Gastroesophageal sphincter (tissue), 4 donors: ENCODE results near the gene UNG. TPM values are rescaled to one million over a fixed set of nuclear protein-coding genes. Genes with fewer than 3 reads are reported as not detected.

Source experiments
- ATAC-seq: fragments of 150-250 bp; one replicate; pipeline ENCODE4 v1.9.1; 2016; ENCODE audit warnings: mild to moderate bottlenecking, moderate library complexity
- H3K27ac ChIP-seq, 4 donors: fragments of 200-600 bp; sonication (generic) in 3 of 4; 1 replicate in 3 of 4; 2 replicates in 1 of 4; pipeline ENCODE4 v1.5.1; 2016 to 2019
- H3K27me3 ChIP-seq: fragments of 200-600 bp; sonication (generic); one replicate; pipeline ENCODE4 v1.5.1; 2019
- H3K36me3 ChIP-seq, 2 donors: fragments of 200-600 bp; sonication (generic); one replicate each; pipeline ENCODE4 v1.5.1; 2019; ENCODE audit warnings: control low read depth in 1 of 2
- H3K4me1 ChIP-seq, 3 donors: fragments of 200-600 bp; sonication (generic); 1 replicate in 2 of 3; 2 replicates in 1 of 3; pipeline ENCODE4 v1.5.1; 2016 to 2019; ENCODE audit warnings: control low read depth in 2 of 3
- H3K4me3 ChIP-seq, 2 donors: fragments of 200-600 bp; sonication (generic); one replicate each; pipeline ENCODE4 v1.5.1; 2019; ENCODE audit warnings: mild to moderate bottlenecking in 1 of 2, moderate library complexity in 1 of 2
- H3K9me3 ChIP-seq, 3 donors: fragments of 200-600 bp; sonication (generic); one replicate each; pipeline ENCODE4 v1.5.1; 2017 to 2019; ENCODE audit warnings: control low read depth in 2 of 3
- CTCF ChIP-seq, 4 experiments: fragments of 200-600 bp in 2 of 4; fragments of 450-650 bp in 2 of 4; sonication (generic) in 1 of 4; IDR thresholded peaks; one replicate each; pipeline ENCODE4 v1.5.1; 2017 to 2019; ENCODE audit warnings: antibody characterized with exemption in 4 of 4, mild to moderate bottlenecking in 2 of 4, moderate library complexity in 2 of 4
- EP300 ChIP-seq: sonication (generic); formaldehyde crosslinking; IDR thresholded peaks from one replicate; pipeline ENCODE4 v1.6.1; 2017; ENCODE audit warnings: antibody characterized with exemption, mild to moderate bottlenecking
- POLR2A ChIP-seq, 2 donors: fragments of 450-650 bp; IDR thresholded peaks; one replicate each; pipeline ENCODE4 v1.6.1; 2017; ENCODE audit warnings: antibody characterized with exemption in 2 of 2, mild to moderate bottlenecking in 2 of 2, moderate library complexity in 1 of 2
- POLR2AphosphoS5 ChIP-seq: sonication (generic); formaldehyde crosslinking; IDR thresholded peaks from one replicate; pipeline ENCODE4 v1.6.1; 2017; ENCODE audit warnings: antibody characterized with exemption
- WGBS, 2 donors: methylation state at CpG; one replicate each; pipeline ENCODE4 v1.1.5; 2018; ENCODE audit warnings: low coverage in 1 of 2; 5-methylcytosine and 5-hydroxymethylcytosine counted together
- total RNA-seq, 4 donors: library from RNA; depleted of rRNA; stranded (reverse); fragments of >200 nt; gene quantifications; one replicate each; pipeline ENCODE4 v1.1.0, GENCODE V29; 2016

UNG gene
- total RNA-seq, 4 donors from 2014 or later: 12.1 to 18.2 (median 17.3) TPM

GRCh38 chr12:109114644-109115043, 17.2 kb downstream of the UNG start:
- Histone ChIP-seq H3K27ac (peak overlapping the region; percentile 90 to 97 (median 94)), H3K36me3 (peaks cover 0 to 5% of the 10 kb centered on the region in 2 donors), H3K4me1 (peaks cover 16 to 93% (median 31%) of the 10 kb centered on the region in 3 donors), H3K4me3 (no peak overlapping the region), H3K27me3 (no peaks in the 10 kb centered on the region), H3K9me3 (no peaks in the 10 kb centered on the region)
- TF ChIP-seq POLR2A (IDR thresholded peaks at IDR 0.05) (no peak), EP300 (no peak), CTCF (IDR thresholded peaks at IDR 0.05) (no peak), POLR2AphosphoS5 (no peak)
- ATAC-seq: no peak
- WGBS, 2 donors: 36 to 50% methylated on average over 2 of the region's 2 CpGs

- Histone ChIP-seq H3K27me3 (no peaks in the 10 kb centered on the region), H3K27ac (peak overlapping the region; percentile 90 to 97 (median 94)), H3K4me3 (no peak overlapping the region), H3K9me3 (no peaks in the 10 kb centered on the region), H3K4me1 (peaks cover 13 to 93% (median 31%) of the 10 kb centered on the region in 3 donors), H3K36me3 (no peaks in the 10 kb centered on the region)
- 77 to 80% methylated on average over 2 to 3 of the region's 3 CpGs for WGBS, 2 donors
- no peak for ATAC-seq
- TF ChIP-seq POLR2A (IDR thresholded peaks at IDR 0.05) (no peak), EP300 (no peak)
Measured at GRCh38 chr12:109115404-109115757, 18.0 kb downstream of the UNG start.

GRCh38 chr12:109115758-109116610, 18.6 kb downstream of the UNG start, which contains the start of gene ACACB:
ACACB (plus strand) TSS chr12:109116587; CDS start chr12:109139406, 22,819 bp downstream.
- 30 to 44% methylated on average over 5 to 12 of the region's 14 CpGs for WGBS, 2 donors
- H3K27ac ChIP-seq: peak within 1 kb of the TSS; percentile 90 to 97 (median 94)
- peak within 1 kb of the TSS in 1 of 2 donors; percentile 21 for H3K4me3 ChIP-seq
- H3K4me1 ChIP-seq: peaks cover 11 to 90% (median 28%) of the 10 kb centered on the region in 3 donors
- TF ChIP-seq POLR2AphosphoS5 (peak; percentile 91), CTCF (IDR thresholded peaks at IDR 0.05) (no peak), EP300 (peak; percentile 69), POLR2A (IDR thresholded peaks at IDR 0.05) (peak; percentile 3 to 11)
- ATAC-seq: peak; percentile 72
- no peaks in the 10 kb centered on the region for H3K36me3 ChIP-seq
- no peaks in the 10 kb centered on the region for H3K9me3 ChIP-seq
- no peaks in the 10 kb centered on the region for H3K27me3 ChIP-seq

- no peak for ATAC-seq
- WGBS, 2 donors: 24% methylated on average over 12 of the region's 12 CpGs; no CpG with 5 or more reads in 1 of the 2 donors
- H3K4me1 ChIP-seq: peaks cover 11 to 89% (median 28%) of the 10 kb centered on the region in 3 donors
Measured at GRCh38 chr12:109116611-109116949, 19.2 kb downstream of the UNG start.

More at GRCh38 chr12:109116611-109116949, 19.2 kb downstream of the UNG start:
- H3K27ac ChIP-seq: peak overlapping the region; percentile 90 to 97 (median 94)
- peak overlapping the region in 1 of 2 donors; percentile 21 for H3K4me3 ChIP-seq
- no peaks in the 10 kb centered on the region for H3K9me3 ChIP-seq
- H3K36me3 ChIP-seq: no peaks in the 10 kb centered on the region
- TF ChIP-seq CTCF (IDR thresholded peaks at IDR 0.05) (no peak), EP300 (no peak), POLR2AphosphoS5 (no peak), POLR2A (IDR thresholded peaks at IDR 0.05) (no peak)
- H3K27me3 ChIP-seq: no peaks in the 10 kb centered on the region
